Ureter (tissue), 1 donor: ENCODE data around the gene WDR43. TPM values are rescaled to one million over a fixed set of nuclear protein-coding genes. Genes with fewer than 3 reads are reported as not detected.
A peak's percentile ranks its signal among the peaks of the same experiment; 100 is the strongest.

Experiments used
- DNase-seq: peaks from one replicate; pipeline ENCODE4 v3.0.0-alpha.2; 2020; ENCODE audit warnings: low spot score
- total RNA-seq: library from RNA; stranded (reverse); gene quantifications from one replicate; pipeline ENCODE4 v1.2.4, GENCODE V29; 2023
- donor health status: DM: yes; HTN: yes; CAD: no.

WDR43 gene
- total RNA-seq, 1 donor from 2014 or later: 92.4 TPM

- DNase-seq: no peak
Measured at GRCh38 chr2:28908172-28908571, 13.7 kb downstream of the WDR43 start.

- DNase-seq: no peak
Measured at GRCh38 chr2:28909655-28910353, 15.3 kb downstream of the WDR43 start.

- DNase-seq: no peak
Measured at GRCh38 chr2:28915939-28916338, 21.5 kb downstream of the WDR43 start.

GRCh38 chr2:28926847-28927246 is 32.4 kb downstream of the WDR43 start:
- no peak for DNase-seq

- no peak for DNase-seq
Measured at GRCh38 chr2:28927469-28927868, 33.0 kb downstream of the WDR43 start.

- DNase-seq: no peak
Measured at GRCh38 chr2:28927878-28928277, 33.4 kb downstream of the WDR43 start.

GRCh38 chr2:28929581-28929980 is 35.1 kb downstream of the WDR43 start:
- DNase-seq: no peak

GRCh38 chr2:28930205-28930604 is 35.7 kb downstream of the WDR43 start:
- DNase-seq: no peak

- DNase-seq: no peak
Measured at GRCh38 chr2:28934769-28935168, 40.3 kb downstream of the WDR43 start.

GRCh38 chr2:28941008-28941407 is 46.5 kb downstream of the WDR43 start:
- no peak for DNase-seq

- DNase-seq: no peak
Measured at GRCh38 chr2:28944535-28945248, 50.2 kb downstream of the WDR43 start.

GRCh38 chr2:28948160-28948559 is 53.7 kb downstream of the WDR43 start:
- no peak for DNase-seq

- DNase-seq: no peak
Measured at GRCh38 chr2:28949190-28949589, 54.7 kb downstream of the WDR43 start.

- DNase-seq: no peak
Measured at GRCh38 chr2:28949617-28950305, 55.3 kb downstream of the WDR43 start.

- no peak for DNase-seq
Measured at GRCh38 chr2:28950941-28951630, 56.6 kb downstream of the WDR43 start.

GRCh38 chr2:28951910-28952835 is 57.7 kb downstream of the WDR43 start:
- DNase-seq: no peak

GRCh38 chr2:28952836-28953211 is 58.4 kb downstream of the WDR43 start:
- no peak for DNase-seq

- DNase-seq: no peak
Measured at GRCh38 chr2:28955467-28955866, 61.0 kb downstream of the WDR43 start.

- DNase-seq: no peak
Measured at GRCh38 chr2:28956415-28956826, 62.0 kb downstream of the WDR43 start.

GRCh38 chr2:28956890-28957289 is 62.4 kb downstream of the WDR43 start:
- no peak for DNase-seq

GRCh38 chr2:28958689-28959088 is 64.2 kb downstream of the WDR43 start:
- DNase-seq: peak; percentile 64
